Dedifferentiated amniotic fluid mesenchymal stem cell (primary cell): ENCODE data around the gene IL23R.

Source experiments
- DNase-seq: peaks from one replicate; pipeline ENCODE4 v3.0.0-alpha.2; 2016; ENCODE audit errors: extremely low spot score

The IL23R gene

GRCh38 chr1:67149179-67149770 lies 17.0 kb upstream of the IL23R start:
- DNase-seq = peak; percentile 71

GRCh38 chr1:67150931-67151330 lies 15.3 kb upstream of the IL23R start:
- DNase-seq = no peak

- no peak for DNase-seq
Observed at GRCh38 chr1:67158401-67158800, 7.9 kb upstream of the IL23R start.

- DNase-seq = no peak
Observed at GRCh38 chr1:67159233-67159632, 7.0 kb upstream of the IL23R start.

GRCh38 chr1:67162954-67163353 lies 3.3 kb upstream of the IL23R start:
- DNase-seq = no peak

- no peak for DNase-seq
Observed at GRCh38 chr1:67165468-67166041, 699 bp upstream of the IL23R start.

- no peak for DNase-seq
Observed at GRCh38 chr1:67169496-67169895, 3.2 kb downstream of the IL23R start.

GRCh38 chr1:67169932-67170331 lies 3.7 kb downstream of the IL23R start:
- no peak for DNase-seq

- no peak for DNase-seq
Observed at GRCh38 chr1:67170751-67171573, 4.7 kb downstream of the IL23R start.

GRCh38 chr1:67171574-67171955 lies 5.3 kb downstream of the IL23R start:
- no peak for DNase-seq

- no peak for DNase-seq
Observed at GRCh38 chr1:67171978-67172377, 5.7 kb downstream of the IL23R start.

GRCh38 chr1:67173988-67174387 lies 7.7 kb downstream of the IL23R start:
- DNase-seq = no peak

GRCh38 chr1:67174716-67175284 lies 8.5 kb downstream of the IL23R start:
- no peak for DNase-seq

- DNase-seq = no peak
Observed at GRCh38 chr1:67175530-67176087, 9.4 kb downstream of the IL23R start.

GRCh38 chr1:67184838-67185421 lies 18.7 kb downstream of the IL23R start:
- DNase-seq = no peak

- no peak for DNase-seq
Observed at GRCh38 chr1:67188137-67188536, 21.9 kb downstream of the IL23R start.

- no peak for DNase-seq
Observed at GRCh38 chr1:67189953-67190352, 23.7 kb downstream of the IL23R start.

GRCh38 chr1:67190410-67190809 lies 24.2 kb downstream of the IL23R start:
- DNase-seq = no peak

- no peak for DNase-seq
Observed at GRCh38 chr1:67190942-67191341, 24.7 kb downstream of the IL23R start.

GRCh38 chr1:67191668-67192520 lies 25.6 kb downstream of the IL23R start:
- DNase-seq = no peak

GRCh38 chr1:67192902-67193301 lies 26.6 kb downstream of the IL23R start:
- no peak for DNase-seq
